ENCODE results near the gene ASS1. TPM values are rescaled to one million over a fixed set of nuclear protein-coding genes. Genes with fewer than 3 reads are reported as not detected.

The ASS1 gene
- total and polyA plus RNA-seq, 2 donors (not counting 1 experiment from before 2014, with no cell fraction given), result 0.30 to 0.44 TPM

DNA sequence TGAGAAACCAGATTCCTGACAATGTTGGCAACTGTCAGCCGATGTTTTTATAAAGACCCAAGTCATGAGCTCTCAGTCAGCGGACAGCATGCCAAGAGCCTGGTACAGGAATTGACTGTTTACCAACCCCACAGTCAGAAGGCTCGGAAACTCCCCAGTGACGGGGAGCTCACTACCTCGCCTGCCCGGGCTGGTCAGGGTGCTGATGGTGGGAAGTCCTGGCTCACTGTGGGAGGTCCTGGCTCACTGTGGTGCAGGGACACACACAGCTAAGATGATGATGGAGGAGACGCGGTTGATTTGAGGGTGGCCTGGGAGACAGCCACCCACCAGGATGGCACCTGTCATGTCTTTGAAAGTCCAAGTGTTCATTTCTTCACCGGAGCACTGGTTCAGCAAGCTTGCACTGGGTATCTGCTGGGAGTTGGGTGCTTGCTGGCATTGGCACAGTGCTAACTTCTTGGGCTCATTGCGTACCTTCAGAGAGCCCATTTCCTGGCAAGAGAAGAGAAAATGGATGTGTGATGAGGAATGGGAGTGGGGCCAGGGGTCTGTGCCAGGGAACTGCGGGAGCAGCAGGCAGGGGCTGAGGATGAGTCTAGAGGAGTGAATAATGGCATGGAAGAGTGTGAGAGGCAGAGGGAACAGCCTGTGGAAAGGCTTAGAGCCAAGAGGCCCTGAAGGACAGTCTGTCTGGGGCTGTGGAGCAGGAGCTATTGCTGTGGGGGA, 15.3 kb downstream of the ASS1 start:
- Histone ChIP-seq H3K4me2 (replicated peaks; ENCODE audit: low read depth, low read length, poor library complexity, severe bottlenecking) (no peak overlapping the region), H3K4me1 (ENCODE audit: control insufficient read depth in 2 of 2, insufficient read depth in 2 of 2, low read length in 2 of 2) (peaks cover 0 to 3% of the 10 kb centered on the region in 2 donors), H3K4me3 (ENCODE audit: control extremely low read depth in 1 of 5, extremely low read depth in 1 of 5, insufficient read depth in 1 of 5, low read depth in 2 of 5, low read length in 4 of 5) (no peak overlapping the region), H4K20me1 (ENCODE audit: control insufficient read depth, insufficient read depth, low read length, poor library complexity, severe bottlenecking) (no peaks in the 10 kb centered on the region), H3K27ac (ENCODE audit: low read length in 2 of 2) (no peak overlapping the region), H3K9me3 (ENCODE audit: control extremely low read depth in 1 of 3, control insufficient read depth in 2 of 3, insufficient read depth in 1 of 3, low read length in 2 of 3) (peaks cover 0 to 4% (median 0%) of the 10 kb centered on the region in 3 donors), H3K36me3 (replicated peaks in 1 of 2; ENCODE audit: control extremely low read depth in 1 of 2, control insufficient read depth in 1 of 2, extremely low read depth in 1 of 2, insufficient read depth in 2 of 2, low read length in 1 of 2) (no peaks in the 10 kb centered on the region), H3K79me2 (ENCODE audit: control insufficient read depth, insufficient read depth, low read length) (no peaks in the 10 kb centered on the region), H2AFZ (ENCODE audit: insufficient read depth, low read depth, low read length, poor library complexity, severe bottlenecking) (no peak overlapping the region), H3K9ac (ENCODE audit: low read length) (no peak overlapping the region), H3K27me3 (replicated peaks in 1 of 4; ENCODE audit: control extremely low read depth in 1 of 4, control insufficient read depth in 3 of 4, insufficient read depth in 4 of 4, low read length in 3 of 4) (peaks cover 0 to 17% (median 5%) of the 10 kb centered on the region in 4 experiments)
- WGBS (ENCODE audit: insufficient coverage), result 83% methylated on average over 11 of the region's 11 CpGs
- POLR2A ChIA-PET, result no interaction called here
- TF ChIP-seq, protein P1, sequence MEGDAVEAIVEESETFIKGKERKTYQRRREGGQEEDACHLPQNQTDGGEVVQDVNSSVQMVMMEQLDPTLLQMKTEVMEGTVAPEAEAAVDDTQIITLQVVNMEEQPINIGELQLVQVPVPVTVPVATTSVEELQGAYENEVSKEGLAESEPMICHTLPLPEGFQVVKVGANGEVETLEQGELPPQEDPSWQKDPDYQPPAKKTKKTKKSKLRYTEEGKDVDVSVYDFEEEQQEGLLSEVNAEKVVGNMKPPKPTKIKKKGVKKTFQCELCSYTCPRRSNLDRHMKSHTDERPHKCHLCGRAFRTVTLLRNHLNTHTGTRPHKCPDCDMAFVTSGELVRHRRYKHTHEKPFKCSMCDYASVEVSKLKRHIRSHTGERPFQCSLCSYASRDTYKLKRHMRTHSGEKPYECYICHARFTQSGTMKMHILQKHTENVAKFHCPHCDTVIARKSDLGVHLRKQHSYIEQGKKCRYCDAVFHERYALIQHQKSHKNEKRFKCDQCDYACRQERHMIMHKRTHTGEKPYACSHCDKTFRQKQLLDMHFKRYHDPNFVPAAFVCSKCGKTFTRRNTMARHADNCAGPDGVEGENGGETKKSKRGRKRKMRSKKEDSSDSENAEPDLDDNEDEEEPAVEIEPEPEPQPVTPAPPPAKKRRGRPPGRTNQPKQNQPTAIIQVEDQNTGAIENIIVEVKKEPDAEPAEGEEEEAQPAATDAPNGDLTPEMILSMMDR (IDR thresholded peaks at IDR 0.05), result no peak
- TF ChIP-seq EZH2 (IDR thresholded peaks at IDR 0.05; ENCODE audit: borderline replicate concordance, insufficient read depth, low read depth, low read length, poor library complexity, severe bottlenecking), result no peak
- Mint-ChIP-seq H3K27ac (no peak overlapping the region), H3K27me3 (peaks cover 15% of the 10 kb centered on the region), H3K4me1 (no peaks in the 10 kb centered on the region), H3K4me3 (no peak overlapping the region), H3K9me3 (ENCODE audit: insufficient read depth) (no peaks in the 10 kb centered on the region)
- CTCF ChIA-PET, result interaction anchor here (0.5 to 2.8 kb wide), 7 partner anchors 13 to 586 kb away, joined by 3 to 43 read pairs (median 4); no protein-coding TSS in a partner anchor
- intact Hi-C loops (cut with micrococcal nuclease), result no loop called here
- ATAC-seq (ENCODE audit: low read depth), result no peak
- no peak for DNase-seq

- no peaks in the 10 kb centered on the region for H3K79me2 ChIP-seq (ENCODE audit: control insufficient read depth, insufficient read depth, low read length)
Measured at GRCh38 chr9:130461218-130461630, 16.5 kb downstream of the ASS1 start.

More at GRCh38 chr9:130461218-130461630, 16.5 kb downstream of the ASS1 start:
- Histone ChIP-seq H3K27ac (ENCODE audit: low read length in 2 of 2) (no peak overlapping the region), H3K9ac (ENCODE audit: low read length) (no peak overlapping the region), H4K20me1 (ENCODE audit: control insufficient read depth, insufficient read depth, low read length, poor library complexity, severe bottlenecking) (no peaks in the 10 kb centered on the region), H3K27me3 (replicated peaks in 1 of 4; ENCODE audit: control extremely low read depth in 1 of 4, control insufficient read depth in 3 of 4, insufficient read depth in 4 of 4, low read length in 3 of 4) (peaks cover 0 to 19% (median 5%) of the 10 kb centered on the region in 4 experiments), H3K36me3 (replicated peaks in 1 of 2; ENCODE audit: control extremely low read depth in 1 of 2, control insufficient read depth in 1 of 2, extremely low read depth in 1 of 2, insufficient read depth in 2 of 2, low read length in 1 of 2) (no peaks in the 10 kb centered on the region), H3K9me3 (ENCODE audit: control extremely low read depth in 1 of 3, control insufficient read depth in 2 of 3, insufficient read depth in 1 of 3, low read length in 2 of 3) (peaks cover 0 to 4% (median 0%) of the 10 kb centered on the region in 3 donors), H3K4me2 (replicated peaks; ENCODE audit: low read depth, low read length, poor library complexity, severe bottlenecking) (no peak overlapping the region), H3K4me3 (ENCODE audit: control extremely low read depth in 1 of 5, extremely low read depth in 1 of 5, insufficient read depth in 1 of 5, low read depth in 2 of 5, low read length in 4 of 5) (no peak overlapping the region), H2AFZ (ENCODE audit: insufficient read depth, low read depth, low read length, poor library complexity, severe bottlenecking) (no peak overlapping the region), H3K4me1 (ENCODE audit: control insufficient read depth in 2 of 2, insufficient read depth in 2 of 2, low read length in 2 of 2) (peaks cover 0 to 3% of the 10 kb centered on the region in 2 donors)
- TF ChIP-seq, protein P1 (IDR thresholded peaks at IDR 0.05), result peak; percentile 91
- TF ChIP-seq EZH2 (IDR thresholded peaks at IDR 0.05; ENCODE audit: borderline replicate concordance, insufficient read depth, low read depth, low read length, poor library complexity, severe bottlenecking), result no peak
- intact Hi-C loops (cut with micrococcal nuclease), result no loop called here
- POLR2A ChIA-PET, result no interaction called here
- CTCF ChIA-PET, result interaction anchor here (0.6 to 2.8 kb wide), 6 partner anchors 14 to 585 kb away, joined by 3 to 43 read pairs (median 4); no protein-coding TSS in a partner anchor
- peaks cover 15% of the 10 kb centered on the region for H3K27me3 Mint-ChIP-seq
- no peaks in the 10 kb centered on the region for H3K9me3 Mint-ChIP-seq (ENCODE audit: insufficient read depth)
- H3K4me3 Mint-ChIP-seq, result no peak overlapping the region
- no peak overlapping the region for H3K27ac Mint-ChIP-seq
- ATAC-seq (ENCODE audit: low read depth) (peak; percentile 75), DNase-seq (peak; percentile 75)
- WGBS (ENCODE audit: insufficient coverage), result 12% methylated on average over 18 of the region's 22 CpGs
- H3K4me1 Mint-ChIP-seq, result no peaks in the 10 kb centered on the region
